ENCODE results near the gene HYOU1.

GRCh38 chr11:119055901-119056300 is 1.1 kb downstream of the HYOU1 start:
- TF ChIP-seq POLR2A (IDR thresholded peaks at IDR 0.05; ENCODE audit: low read depth), result no peak
- TF ChIP-seq CTCF (IDR thresholded peaks at IDR 0.05), result no peak
- TF ChIP-seq EP300 (IDR thresholded peaks at IDR 0.05), result no peak
- no peak for TF ChIP-seq POLR2AphosphoS5 (IDR thresholded peaks at IDR 0.05)

Data from esophagus muscularis mucosa (tissue), 4 donors.